CD4-positive, alpha-beta T cell (primary cell): ENCODE results near the gene CSTPP1. TPM values are rescaled to one million over a fixed set of nuclear protein-coding genes. Genes with fewer than 3 reads are reported as not detected.

Source experiments
- ATAC-seq: fragments of 200-7000 bp; cut with Tn5 transposase; one replicate; pipeline ENCODE4 v1.10.0; 2022; ENCODE audit warnings: mild to moderate bottlenecking; ENCODE audit not compliant: poor library complexity
- CTCF ChIA-PET: fragments of 350-600 bp; sonication (Branson Sonifier 250); formaldehyde crosslinking; loops from one replicate; lab custom pipeline; 2021; ENCODE audit warnings: antibody characterized with exemption, inconsistent platforms; lab: Charles Lee
- POLR2A ChIA-PET: fragments of 350-600 bp; sonication (Branson Sonifier 250); formaldehyde crosslinking; loops from one replicate; lab custom pipeline; 2021; ENCODE audit warnings: antibody characterized with exemption, inconsistent platforms; lab: Charles Lee
- DNase-seq, 14 experiments: peaks; one replicate each; pipeline ENCODE4 v3.0.0-alpha.2; 2013 to 2020; ENCODE audit warnings: mixed read lengths in 2 of 14
- H3K27ac ChIP-seq, 2 donors: one replicate each; pipeline versions ENCODE4 v1.5.1 to v1.7.0; 2013; ENCODE audit warnings: low read length in 2 of 2, low read depth in 1 of 2, mild to moderate bottlenecking in 1 of 2
- H3K27me3 ChIP-seq, 2 experiments: 1 replicate in 1 of 2; 2 replicates in 1 of 2; pipeline versions ENCODE4 v1.6.1 to v1.7.0; 2013; ENCODE audit warnings: low read length in 2 of 2, control low read depth in 1 of 2, mild to moderate bottlenecking in 1 of 2, moderate library complexity in 1 of 2; ENCODE audit not compliant: insufficient read depth in 2 of 2, control insufficient read depth in 1 of 2
- H3K36me3 ChIP-seq: one replicate; pipeline ENCODE4 v1.6.1; 2013; ENCODE audit warnings: low read length, control low read depth; ENCODE audit not compliant: insufficient read depth
- H3K4me1 ChIP-seq: one replicate; pipeline ENCODE4 v1.6.1; 2013; ENCODE audit warnings: low read length, control low read depth; ENCODE audit not compliant: insufficient read depth
- H3K4me3 ChIP-seq: one replicate; pipeline ENCODE4 v1.5.1; 2013; ENCODE audit warnings: mild to moderate bottlenecking, low read length, moderate library complexity
- H3K9me3 ChIP-seq, 2 experiments: 1 replicate in 1 of 2; 2 replicates in 1 of 2; pipeline versions ENCODE4 v1.6.1 to v1.7.0; 2013; ENCODE audit warnings: low read length in 2 of 2, mild to moderate bottlenecking in 2 of 2, control low read depth in 1 of 2, moderate library complexity in 1 of 2; ENCODE audit not compliant: control insufficient read depth in 1 of 2, insufficient read depth in 1 of 2
- H3K27ac Mint-ChIP-seq: one replicate; pipeline ENCODE4 v1.8.0; 2020; ENCODE audit warnings: mixed read lengths
- H3K27me3 Mint-ChIP-seq: one replicate; pipeline ENCODE4 v1.8.0; 2021; ENCODE audit warnings: mixed read lengths
- H3K36me3 Mint-ChIP-seq: one replicate; pipeline ENCODE4 v1.8.0; 2021; ENCODE audit warnings: low read depth, mixed read lengths
- H3K4me1 Mint-ChIP-seq: one replicate; pipeline ENCODE4 v1.8.0; 2021; ENCODE audit warnings: low read depth, mixed read lengths
- H3K4me3 Mint-ChIP-seq: one replicate; pipeline ENCODE4 v1.8.0; 2020; ENCODE audit warnings: mild to moderate bottlenecking, mixed read lengths
- H3K9me3 Mint-ChIP-seq: one replicate; pipeline ENCODE4 v1.8.0; 2020; ENCODE audit warnings: mixed read lengths
- intact Hi-C, 2 experiments: fragments of 100-400 bp; cut with DNase I in 1 of 2; cut with micrococcal nuclease in 1 of 2; formaldehyde crosslinking; loops; one replicate each; pipeline versions ENCODE4 v1.15.1 to v1.9.0; 2023 to 2025; cut with DNase I, micrococcal nuclease
- total RNA-seq, 174 experiments: library from RNA in 2 of 174; stranded (reverse) in 2 of 174; gene quantifications; one replicate each; pipeline ENCODE4 v1.2.3 and lab custom pipeline; 2021 to 2026
- TF ChIP-seq, protein P1 (sequence below): fragments of 200-600 bp; IDR thresholded peaks from one replicate; pipeline ENCODE4 v1.8.0; 2022; ENCODE audit warnings: antibody characterized with exemption, mild to moderate bottlenecking

The CSTPP1 gene
- total RNA-seq, 2 experiments from 2014 or later = 6.6 to 7.3 TPM

- DNase-seq (no peak), ATAC-seq (no peak)
- H3K4me1 Mint-ChIP-seq = peaks cover 5% of the 10 kb centered on the region
- H3K9me3 Mint-ChIP-seq = no peaks in the 10 kb centered on the region
- no peak overlapping the region for H3K4me3 ChIP-seq
- no peak overlapping the region for H3K27ac Mint-ChIP-seq
- ChIA-PET CTCF (no interaction called here), POLR2A (no interaction called here)
- H3K36me3 ChIP-seq = no peaks in the 10 kb centered on the region
- no peak overlapping the region for H3K27ac ChIP-seq
- intact Hi-C loops = no loop called here
- TF ChIP-seq, protein P1, sequence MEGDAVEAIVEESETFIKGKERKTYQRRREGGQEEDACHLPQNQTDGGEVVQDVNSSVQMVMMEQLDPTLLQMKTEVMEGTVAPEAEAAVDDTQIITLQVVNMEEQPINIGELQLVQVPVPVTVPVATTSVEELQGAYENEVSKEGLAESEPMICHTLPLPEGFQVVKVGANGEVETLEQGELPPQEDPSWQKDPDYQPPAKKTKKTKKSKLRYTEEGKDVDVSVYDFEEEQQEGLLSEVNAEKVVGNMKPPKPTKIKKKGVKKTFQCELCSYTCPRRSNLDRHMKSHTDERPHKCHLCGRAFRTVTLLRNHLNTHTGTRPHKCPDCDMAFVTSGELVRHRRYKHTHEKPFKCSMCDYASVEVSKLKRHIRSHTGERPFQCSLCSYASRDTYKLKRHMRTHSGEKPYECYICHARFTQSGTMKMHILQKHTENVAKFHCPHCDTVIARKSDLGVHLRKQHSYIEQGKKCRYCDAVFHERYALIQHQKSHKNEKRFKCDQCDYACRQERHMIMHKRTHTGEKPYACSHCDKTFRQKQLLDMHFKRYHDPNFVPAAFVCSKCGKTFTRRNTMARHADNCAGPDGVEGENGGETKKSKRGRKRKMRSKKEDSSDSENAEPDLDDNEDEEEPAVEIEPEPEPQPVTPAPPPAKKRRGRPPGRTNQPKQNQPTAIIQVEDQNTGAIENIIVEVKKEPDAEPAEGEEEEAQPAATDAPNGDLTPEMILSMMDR = no peak
- no peaks in the 10 kb centered on the region for H3K27me3 ChIP-seq
- H3K9me3 ChIP-seq = no peaks in the 10 kb centered on the region
- no peaks in the 10 kb centered on the region for H3K36me3 Mint-ChIP-seq
- H3K27me3 Mint-ChIP-seq = no peaks in the 10 kb centered on the region
- H3K4me3 Mint-ChIP-seq = no peak overlapping the region
- H3K4me1 ChIP-seq = peaks cover 9% of the 10 kb centered on the region
These were observed 211.7 kb downstream of the CSTPP1 start for GRCh38 chr11:47148270-47148669.

DNA sequence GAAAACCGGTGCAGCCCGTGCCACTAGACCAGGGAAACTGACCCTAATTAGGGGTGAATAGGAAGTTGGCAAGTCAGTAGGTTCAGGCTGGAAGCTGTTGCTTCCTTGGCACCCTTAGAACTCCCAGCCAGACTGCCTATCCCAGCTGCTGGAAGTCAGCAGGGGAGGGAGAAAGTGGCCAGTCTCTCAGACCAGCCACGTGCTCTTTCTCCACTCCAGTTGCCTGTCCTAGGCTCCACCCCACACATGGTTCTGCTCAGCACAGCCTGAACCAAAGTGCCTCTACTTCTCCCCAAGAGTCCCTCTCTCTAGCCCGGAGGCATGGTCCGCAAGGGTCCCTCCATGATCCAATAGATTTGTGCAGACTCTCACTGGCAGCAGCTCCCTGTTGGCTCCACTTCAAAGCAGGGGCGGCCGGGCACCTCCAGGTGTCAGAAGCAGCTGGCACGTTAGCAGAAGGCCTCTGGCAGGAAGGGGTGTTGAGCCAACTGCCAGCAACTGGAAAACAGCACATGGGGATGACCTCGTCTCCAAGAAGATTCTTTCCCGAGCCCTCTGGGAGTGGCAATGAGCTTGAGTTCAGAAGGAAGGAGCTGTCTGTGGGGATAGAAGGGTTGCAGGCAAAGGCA lies 212.5 kb downstream of the CSTPP1 start:
- Histone ChIP-seq H3K4me3 (no peak overlapping the region), H3K27me3 (no peaks in the 10 kb centered on the region), H3K9me3 (no peaks in the 10 kb centered on the region), H3K36me3 (no peaks in the 10 kb centered on the region), H3K4me1 (peaks cover 16% of the 10 kb centered on the region), H3K27ac (no peak overlapping the region)
- H3K27ac Mint-ChIP-seq = no peak overlapping the region
- no peaks in the 10 kb centered on the region for H3K27me3 Mint-ChIP-seq
- H3K36me3 Mint-ChIP-seq = no peaks in the 10 kb centered on the region
- TF ChIP-seq, protein P1 = no peak
- H3K9me3 Mint-ChIP-seq = no peaks in the 10 kb centered on the region
- peak in 1 of 14 experiments; percentile 10 for DNase-seq
- H3K4me1 Mint-ChIP-seq = peaks cover 12% of the 10 kb centered on the region
- ChIA-PET CTCF (no interaction called here), POLR2A (interaction anchor here (0.7 kb wide), 1 partner anchor 122 kb away, joined by 3 read pairs; no protein-coding TSS in a partner anchor)
- ATAC-seq = no peak
- H3K4me3 Mint-ChIP-seq = no peak overlapping the region
- intact Hi-C loops = no loop called here

- intact Hi-C loops = no loop called here
- no peak for DNase-seq
- ChIA-PET CTCF (interaction anchor here (0.6 kb wide), 1 partner anchor 133 kb away, joined by 3 read pairs; no protein-coding TSS in a partner anchor), POLR2A (interaction anchor here (0.7 kb wide), 1 partner anchor 121 kb away, joined by 3 read pairs; no protein-coding TSS in a partner anchor)
- Mint-ChIP-seq H3K27ac (no peak overlapping the region), H3K36me3 (no peaks in the 10 kb centered on the region), H3K4me1 (peaks cover 20% of the 10 kb centered on the region), H3K4me3 (no peak overlapping the region), H3K27me3 (no peaks in the 10 kb centered on the region), H3K9me3 (no peaks in the 10 kb centered on the region)
- Histone ChIP-seq H3K36me3 (no peaks in the 10 kb centered on the region), H3K9me3 (no peaks in the 10 kb centered on the region), H3K4me1 (peaks cover 24% of the 10 kb centered on the region), H3K4me3 (no peak overlapping the region), H3K27me3 (no peaks in the 10 kb centered on the region), H3K27ac (no peak overlapping the region)
- ATAC-seq = no peak
- TF ChIP-seq, protein P1 = no peak
These were observed 213.2 kb downstream of the CSTPP1 start for GRCh38 chr11:47149782-47150181.
